Endothelial cell of umbilical vein (primary cell): ENCODE results near the gene XRCC1. TPM values are rescaled to one million over a fixed set of nuclear protein-coding genes. Genes with fewer than 3 reads are reported as not detected.

Experiments used
- BruUV-seq: library from RNA; stranded (reverse); fragments of 400-500 nt; replicated peaks from 2 replicates; lab custom pipeline; 2021; lab: Mats Ljungman, UMichigan
- CTCF ChIA-PET: fragments of 300-600, 350-600 bp; sonication (Branson Sonifier 250); formaldehyde crosslinking; loops from one replicate; lab custom pipeline; 2021; ENCODE audit warnings: antibody characterized with exemption, inconsistent platforms; lab: Charles Lee
- POLR2A ChIA-PET: fragments of 300-600, 350-600 bp; sonication (Branson Sonifier 250); formaldehyde crosslinking; loops from one replicate; lab custom pipeline; 2021; ENCODE audit warnings: antibody characterized with exemption, inconsistent platforms; lab: Charles Lee
- DNase-seq: peaks from one replicate; pipeline ENCODE4 v3.0.0-alpha.2; 2011; ENCODE audit warnings: low read depth, low spot score
- FAIRE-seq: peaks from 2 replicates; lab custom pipeline; 2011; peaks lifted over from hg19 to GRCh38; lab: Jason Lieb, UNC
- H2AFZ ChIP-seq: 2 replicates; pipeline ENCODE4 v1.6.0; 2012; ENCODE audit warnings: low read depth, low read length, control low read depth, inconsistent platforms
- H3K27ac ChIP-seq: 2 replicates; pipeline ENCODE4 v1.5.1; 2011; ENCODE audit warnings: low read depth, mild to moderate bottlenecking, control low read depth, low read length, moderate library complexity; ENCODE audit not compliant: insufficient read depth
- H3K27me3 ChIP-seq, 2 experiments: 2 replicates each; pipeline versions ENCODE4 v1.6.0 to v1.6.1; 2011; ENCODE audit warnings: low read length in 2 of 2, mixed read lengths in 1 of 2; ENCODE audit not compliant: control insufficient read depth in 2 of 2, insufficient read depth in 2 of 2
- H3K36me3 ChIP-seq, 2 experiments: 2 replicates in 1 of 2; 3 replicates in 1 of 2; pipeline ENCODE4 v1.5.1; 2011; ENCODE audit warnings: low read length in 2 of 2, mild to moderate bottlenecking in 1 of 2, moderate library complexity in 1 of 2; ENCODE audit not compliant: control insufficient read depth in 2 of 2, insufficient read depth in 2 of 2; ENCODE audit errors: extremely low read depth in 1 of 2
- H3K4me1 ChIP-seq: 3 replicates; pipeline ENCODE4 v1.5.1; 2011; ENCODE audit warnings: mild to moderate bottlenecking, low read length; ENCODE audit not compliant: control insufficient read depth, insufficient read depth; ENCODE audit errors: extremely low read depth
- H3K4me2 ChIP-seq: 2 replicates; pipeline ENCODE4 v1.6.1; 2011; ENCODE audit warnings: low read length, control low read depth, mixed read lengths; ENCODE audit not compliant: insufficient read depth
- H3K4me3 ChIP-seq, 3 experiments: fragments of 200-600 bp in 1 of 3; sonication (generic), shearing (Covaris generic) in 1 of 3; replicated peaks in 1 of 3; 2 replicates each; pipeline ENCODE4 v1.5.1; 2011 to 2016; ENCODE audit warnings: control low read depth in 3 of 3, low read length in 3 of 3, mild to moderate bottlenecking in 2 of 3, inconsistent platforms in 1 of 3, low read depth in 1 of 3, moderate library complexity in 1 of 3; ENCODE audit not compliant: insufficient read depth in 1 of 3
- H3K79me2 ChIP-seq: 2 replicates; pipeline ENCODE4 v1.6.0; 2012; ENCODE audit warnings: low read length, inconsistent platforms; ENCODE audit not compliant: control insufficient read depth, insufficient read depth
- H3K9ac ChIP-seq: replicated peaks from 2 replicates; pipeline ENCODE3; 2011; ENCODE audit warnings: low read length, control low read depth; ENCODE audit not compliant: insufficient read depth; ENCODE audit errors: extremely low read depth
- H3K9me1 ChIP-seq: replicated peaks from 3 replicates; pipeline ENCODE4 v1.6.0; 2011; ENCODE audit warnings: mild to moderate bottlenecking, low read length; ENCODE audit not compliant: control insufficient read depth, insufficient read depth; ENCODE audit errors: extremely low read depth
- H3K9me3 ChIP-seq: replicated peaks from 2 replicates; pipeline ENCODE4 v1.5.1; 2012; ENCODE audit warnings: low read length, inconsistent platforms; ENCODE audit not compliant: control insufficient read depth, insufficient read depth
- H4K20me1 ChIP-seq: replicated peaks from 2 replicates; pipeline ENCODE3; 2011; ENCODE audit warnings: mild to moderate bottlenecking, low read length; ENCODE audit not compliant: control insufficient read depth, insufficient read depth; ENCODE audit errors: extremely low read depth
- EZH2 ChIP-seq: IDR thresholded peaks from 2 replicates; pipeline ENCODE4 v1.6.1; 2012; ENCODE audit warnings: borderline replicate concordance, low read depth, mild to moderate bottlenecking, moderate library complexity, low read length, inconsistent platforms; ENCODE audit not compliant: severe bottlenecking
- FOS ChIP-seq: IDR thresholded peaks from 2 replicates; pipeline ENCODE4 v1.6.1; 2011; ENCODE audit warnings: mild to moderate bottlenecking, low read length, moderate library complexity, borderline replicate concordance; ENCODE audit not compliant: insufficient read depth
- GATA2 ChIP-seq: IDR thresholded peaks from 2 replicates; pipeline ENCODE4 v1.7.0; 2011; ENCODE audit warnings: low read depth, mild to moderate bottlenecking, moderate library complexity, mixed read lengths, low read length; ENCODE audit not compliant: insufficient read length, insufficient read depth
- JUN ChIP-seq: IDR thresholded peaks from 2 replicates; pipeline ENCODE4 v1.6.1; 2011; ENCODE audit warnings: borderline replicate concordance, low read depth; ENCODE audit not compliant: insufficient read length, insufficient read depth
- MYC ChIP-seq: IDR thresholded peaks from one replicate; pipeline ENCODE4 v1.6.1; 2011; ENCODE audit warnings: mild to moderate bottlenecking, low read depth, low read length
- POLR2A ChIP-seq: IDR thresholded peaks from 2 replicates; pipeline ENCODE4 v1.6.1; 2012; ENCODE audit warnings: low read depth, mild to moderate bottlenecking, control low read depth, low read length
- POLR2AphosphoS5 ChIP-seq: IDR thresholded peaks from 2 replicates; pipeline ENCODE4 v1.6.1; 2012; ENCODE audit warnings: low read depth, mild to moderate bottlenecking, control low read depth, low read length, moderate library complexity; ENCODE audit not compliant: insufficient read depth
- dilution Hi-C: fragments of 300-500 bp; cut with MboI; formaldehyde crosslinking; loops from one replicate; pipeline ENCODE4 v1.15.0; 2019; ENCODE audit warnings: low sequenced_read_pairs; ENCODE audit not compliant: extremely low pct_ligation_motif_present
- intact Hi-C: fragments of 100-400 bp; cut with micrococcal nuclease; formaldehyde crosslinking; loops from one replicate; pipeline ENCODE4 v1.10.0; 2022
- polyA plus RNA-seq, 4 experiments: library from polyadenylated mRNA; depleted of rRNA in 3 of 4; stranded (reverse) in 3 of 4; unstranded in 1 of 4; fragments of >200 nt; gene quantifications; 2 replicates each; pipeline versions ENCODE4 v1.2.1 to v1.2.3, GENCODE V29; 2011 to 2012; ENCODE audit warnings: missing spikeins in 1 of 4
- total RNA-seq: library from RNA; stranded (reverse); gene quantifications from 2 replicates; pipeline ENCODE4 v1.2.3, GENCODE V29; 2021
- TF ChIP-seq, protein P1 (sequence below): IDR thresholded peaks from 2 replicates; pipeline ENCODE4 v1.6.1; 2011; ENCODE audit not compliant: insufficient read depth, insufficient read length
- TF ChIP-seq, protein P2 (sequence below), 2 donors: IDR thresholded peaks; 1 replicate in 1 of 2; 2 replicates in 1 of 2; pipeline ENCODE4 v1.5.1; 2011; ENCODE audit warnings: low read length in 2 of 2, mild to moderate bottlenecking in 2 of 2, moderate library complexity in 2 of 2, control low read depth in 1 of 2, inconsistent platforms in 1 of 2, low read depth in 1 of 2; ENCODE audit not compliant: insufficient read depth in 1 of 2; ENCODE audit errors: extremely low read depth in 1 of 2

The XRCC1 gene
- total and polyA plus RNA-seq, 2 donors (not counting 3 experiments of a cell fraction or from before 2014, with no cell fraction given), result 29.5 to 39.3 TPM

DNA sequence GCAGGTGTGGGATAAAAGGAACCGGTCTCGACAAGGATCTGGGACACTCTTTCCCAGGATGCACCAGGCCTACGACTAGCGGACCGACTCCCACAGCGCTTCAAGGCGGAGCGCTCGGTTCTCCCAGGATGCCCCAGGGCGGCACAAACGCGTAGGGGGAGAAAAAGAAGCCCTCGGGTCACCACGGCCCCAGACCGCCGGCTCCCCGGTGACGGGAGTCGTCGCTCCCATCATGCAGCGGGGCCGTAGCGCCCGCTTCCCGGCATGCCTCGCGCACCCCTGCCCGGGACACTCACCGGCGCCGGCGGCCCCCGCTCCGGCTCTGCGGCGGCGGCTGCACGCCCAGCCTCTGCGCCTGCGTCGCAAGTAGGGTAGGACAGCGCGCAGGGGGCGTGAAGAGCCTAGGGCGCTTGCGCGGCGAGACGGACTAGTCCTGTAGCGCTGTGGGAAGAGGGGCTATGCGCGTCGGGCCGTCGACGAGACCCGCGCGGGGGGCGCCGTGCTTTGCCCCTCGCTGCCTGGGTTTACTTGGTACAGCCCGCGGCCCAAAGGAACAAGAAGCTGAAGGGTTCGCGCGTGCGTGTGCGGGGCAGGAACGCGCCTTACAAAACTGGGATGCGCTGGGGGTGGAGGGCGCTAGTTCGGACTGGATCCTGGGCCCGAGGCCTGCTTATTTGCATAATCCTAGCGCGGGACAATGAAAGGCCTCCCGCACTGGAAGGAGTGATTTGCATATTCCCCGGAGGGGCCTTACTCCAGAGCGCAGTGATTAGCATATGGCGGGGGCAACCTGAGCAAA, 44.1 kb upstream of the XRCC1 start, which contains the start of gene ZNF428:
Gene ZNF428 (minus strand): TSS at position 368 of the 799 bp plus-strand sequence. CDS start 5,325 bp downstream, outside the sequence.
- Histone ChIP-seq H3K9me1 (no peaks in the 10 kb centered on the region), H3K79me2 (peaks cover 24% of the 10 kb centered on the region), H3K4me1 (peaks cover 12% of the 10 kb centered on the region), H3K36me3 (no peaks in the 10 kb centered on the region), H3K9ac (peak within 1 kb of the TSS; percentile 95), H2AFZ (peak within 1 kb of the TSS; percentile 89), H4K20me1 (no peaks in the 10 kb centered on the region), H3K4me2 (peak within 1 kb of the TSS; percentile 87), H3K4me3 (peak within 1 kb of the TSS; percentile 31 to 75 (median 47)), H3K27ac (peak within 1 kb of the TSS; percentile 88), H3K9me3 (no peaks in the 10 kb centered on the region), H3K27me3 (no peaks in the 10 kb centered on the region)
- peak; percentile 95 for DNase-seq
- TF ChIP-seq POLR2A (peak; percentile 48), POLR2AphosphoS5 (peak; percentile 81), EZH2 (no peak), JUN (no peak)
- TF ChIP-seq, protein P1, sequence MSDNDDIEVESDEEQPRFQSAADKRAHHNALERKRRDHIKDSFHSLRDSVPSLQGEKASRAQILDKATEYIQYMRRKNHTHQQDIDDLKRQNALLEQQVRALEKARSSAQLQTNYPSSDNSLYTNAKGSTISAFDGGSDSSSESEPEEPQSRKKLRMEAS, result no peak
- POLR2A ChIA-PET, result no interaction called here
- dilution Hi-C loops, result no loop called here
- intact Hi-C loops, result loop anchor here (1.0 to 2.0 kb wide), 3 partner anchors 23 to 49 kb away; partner anchors contain the start of genes IRGQ, PINLYP, XRCC1 and ZNF576
- FAIRE-seq, result no peak
- CTCF ChIA-PET, result no interaction called here
- BruUV-seq, result no TSS peak

- Histone ChIP-seq H3K9me3 (no peaks in the 10 kb centered on the region), H2AFZ (peak overlapping the region; percentile 89), H3K27ac (peak overlapping the region; percentile 88), H3K27me3 (no peaks in the 10 kb centered on the region), H3K4me1 (peaks cover 12% of the 10 kb centered on the region), H3K36me3 (peaks cover 0 to 2% of the 10 kb centered on the region in 2 experiments), H3K4me3 (peak overlapping the region; percentile 31 to 75 (median 47)), H4K20me1 (no peaks in the 10 kb centered on the region), H3K9me1 (no peaks in the 10 kb centered on the region), H3K9ac (peak overlapping the region; percentile 95), H3K4me2 (peak overlapping the region; percentile 87), H3K79me2 (peaks cover 24% of the 10 kb centered on the region)
- dilution Hi-C loops (no loop called here), intact Hi-C loops (loop anchor here (1.0 to 2.0 kb wide), 3 partner anchors 23 to 50 kb away; partner anchors contain the start of genes IRGQ, PINLYP, XRCC1 and ZNF576)
- BruUV-seq, result TSS peak; percentile 82
- ChIA-PET CTCF (no interaction called here), POLR2A (no interaction called here)
- FAIRE-seq (peak; percentile 96), DNase-seq (peak; percentile 74)
- no peak for TF ChIP-seq JUN
- TF ChIP-seq MYC, result no peak
- TF ChIP-seq, protein P2, sequence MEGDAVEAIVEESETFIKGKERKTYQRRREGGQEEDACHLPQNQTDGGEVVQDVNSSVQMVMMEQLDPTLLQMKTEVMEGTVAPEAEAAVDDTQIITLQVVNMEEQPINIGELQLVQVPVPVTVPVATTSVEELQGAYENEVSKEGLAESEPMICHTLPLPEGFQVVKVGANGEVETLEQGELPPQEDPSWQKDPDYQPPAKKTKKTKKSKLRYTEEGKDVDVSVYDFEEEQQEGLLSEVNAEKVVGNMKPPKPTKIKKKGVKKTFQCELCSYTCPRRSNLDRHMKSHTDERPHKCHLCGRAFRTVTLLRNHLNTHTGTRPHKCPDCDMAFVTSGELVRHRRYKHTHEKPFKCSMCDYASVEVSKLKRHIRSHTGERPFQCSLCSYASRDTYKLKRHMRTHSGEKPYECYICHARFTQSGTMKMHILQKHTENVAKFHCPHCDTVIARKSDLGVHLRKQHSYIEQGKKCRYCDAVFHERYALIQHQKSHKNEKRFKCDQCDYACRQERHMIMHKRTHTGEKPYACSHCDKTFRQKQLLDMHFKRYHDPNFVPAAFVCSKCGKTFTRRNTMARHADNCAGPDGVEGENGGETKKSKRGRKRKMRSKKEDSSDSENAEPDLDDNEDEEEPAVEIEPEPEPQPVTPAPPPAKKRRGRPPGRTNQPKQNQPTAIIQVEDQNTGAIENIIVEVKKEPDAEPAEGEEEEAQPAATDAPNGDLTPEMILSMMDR (IDR thresholded peaks at IDR 0.05; ENCODE audit: extremely low read depth in 1 of 2, insufficient read depth in 1 of 2, low read depth in 1 of 2, low read length in 2 of 2), result no peak
- TF ChIP-seq GATA2, result no peak
- TF ChIP-seq EZH2, result no peak
- TF ChIP-seq POLR2A, result peak; percentile 60
- peak; percentile 5 for TF ChIP-seq POLR2AphosphoS5
- TF ChIP-seq, protein P1, result no peak
- no peak for TF ChIP-seq FOS
Measured at GRCh38 chr19:43618921-43619261, 43.6 kb upstream of the XRCC1 start.
